DOHH2 (cell line): ENCODE results near the gene CPLANE2.
"Not testable (repeated sequence)": the region's sequence is repeated elsewhere in the genome, so short reads cannot be mapped to it uniquely, and the experiment has no call there.

ENCODE experiments used
- EZH2phosphoT487 ChIP-seq: fragments of 200-600 bp; sonication (generic); IDR thresholded peaks from 2 replicates; pipeline ENCODE4 v1.6.1; 2017; ENCODE audit warnings: borderline replicate concordance, mild to moderate bottlenecking, antibody characterized with exemption, low read length, moderate library complexity, mixed read lengths
- TF ChIP-seq, protein P1 (sequence below): fragments of 200-600 bp; sonication (generic); IDR thresholded peaks from one replicate; pipeline ENCODE4 v1.5.1; 2014; ENCODE audit warnings: antibody characterized with exemption, mild to moderate bottlenecking, low read depth, low read length; ENCODE audit not compliant: poor library complexity, severe bottlenecking

- TF ChIP-seq, protein P1, sequence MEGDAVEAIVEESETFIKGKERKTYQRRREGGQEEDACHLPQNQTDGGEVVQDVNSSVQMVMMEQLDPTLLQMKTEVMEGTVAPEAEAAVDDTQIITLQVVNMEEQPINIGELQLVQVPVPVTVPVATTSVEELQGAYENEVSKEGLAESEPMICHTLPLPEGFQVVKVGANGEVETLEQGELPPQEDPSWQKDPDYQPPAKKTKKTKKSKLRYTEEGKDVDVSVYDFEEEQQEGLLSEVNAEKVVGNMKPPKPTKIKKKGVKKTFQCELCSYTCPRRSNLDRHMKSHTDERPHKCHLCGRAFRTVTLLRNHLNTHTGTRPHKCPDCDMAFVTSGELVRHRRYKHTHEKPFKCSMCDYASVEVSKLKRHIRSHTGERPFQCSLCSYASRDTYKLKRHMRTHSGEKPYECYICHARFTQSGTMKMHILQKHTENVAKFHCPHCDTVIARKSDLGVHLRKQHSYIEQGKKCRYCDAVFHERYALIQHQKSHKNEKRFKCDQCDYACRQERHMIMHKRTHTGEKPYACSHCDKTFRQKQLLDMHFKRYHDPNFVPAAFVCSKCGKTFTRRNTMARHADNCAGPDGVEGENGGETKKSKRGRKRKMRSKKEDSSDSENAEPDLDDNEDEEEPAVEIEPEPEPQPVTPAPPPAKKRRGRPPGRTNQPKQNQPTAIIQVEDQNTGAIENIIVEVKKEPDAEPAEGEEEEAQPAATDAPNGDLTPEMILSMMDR: not testable (repeated sequence)
- not testable (repeated sequence) for TF ChIP-seq EZH2phosphoT487
These were observed 40.8 kb downstream of the CPLANE2 start for GRCh38 chr1:16196139-16196538.
